Measurements from ENCODE around the gene ZNRF2. TPM values are rescaled to one million over a fixed set of nuclear protein-coding genes. Genes with fewer than 3 reads are reported as not detected.
"Not testable (repeated sequence)": the region's sequence is repeated elsewhere in the genome, so short reads cannot be mapped to it uniquely, and the experiment has no call there.

The ZNRF2 gene
- total RNA-seq, 1 donor from 2014 or later = 37.7 TPM

- H3K36me3 ChIP-seq; H3K27me3 Mint-ChIP-seq (ENCODE audit: insufficient read depth, low read depth); H3K27me3 ChIP-seq; H3K4me2 ChIP-seq; H2AFZ ChIP-seq (replicated peaks); H3K36me3 Mint-ChIP-seq; H3K9me3 Mint-ChIP-seq; H3K4me3 ChIP-seq; H3K27ac Mint-ChIP-seq; H3F3A ChIP-seq (ENCODE audit: low read depth); H3K4me3 Mint-ChIP-seq; H3K27ac ChIP-seq; H3K9me3 ChIP-seq (ENCODE audit: low read depth); DNase-seq (ENCODE audit: low spot score); H3K9ac ChIP-seq: not testable (repeated sequence)
- peaks cover 98% of the 10 kb centered on the region for H3K79me2 ChIP-seq (ENCODE audit: low read depth)
- peaks cover 32% of the 10 kb centered on the region for H3K4me1 ChIP-seq
- H4K20me1 ChIP-seq (ENCODE audit: low read depth) = peaks cover 87% of the 10 kb centered on the region
- peaks cover 25% of the 10 kb centered on the region for H3K4me1 Mint-ChIP-seq
These were observed 5.9 kb downstream of the ZNRF2 start for GRCh38 chr7:30290317-30290716.

DNA sequence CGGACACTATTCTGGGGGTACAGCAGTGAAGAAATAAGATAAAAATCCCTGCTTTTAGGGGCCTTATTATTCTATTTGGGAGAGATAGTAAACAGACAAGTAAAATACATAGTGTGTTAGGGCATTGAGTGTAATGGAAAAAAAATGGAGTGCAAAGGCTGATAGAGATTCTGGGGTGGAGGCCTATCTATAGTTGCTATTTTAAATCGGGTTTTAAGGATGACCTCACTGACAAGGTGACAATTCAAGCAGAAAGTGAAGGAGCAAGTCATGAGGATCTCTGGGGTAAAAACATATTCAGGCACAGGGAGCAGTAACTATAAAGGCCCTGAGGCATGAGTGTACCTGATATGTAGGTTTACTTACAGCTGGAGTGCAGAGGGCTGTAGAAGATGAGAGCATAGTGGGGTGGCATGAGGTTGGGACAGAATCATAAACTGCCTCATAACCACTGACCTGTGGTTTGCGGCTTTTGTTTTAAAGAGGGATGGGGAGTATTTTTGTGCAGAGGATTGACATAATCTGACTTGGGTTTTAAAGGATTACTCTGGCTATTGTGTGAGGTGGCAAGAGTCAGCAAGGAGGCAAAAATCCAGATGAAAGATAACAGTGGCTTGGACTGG lies 8.1 kb downstream of the ZNRF2 start:
- H3K36me3 Mint-ChIP-seq; H2AFZ ChIP-seq (replicated peaks); H3K4me3 ChIP-seq; H3F3A ChIP-seq (ENCODE audit: low read depth); H3K4me3 Mint-ChIP-seq; H3K27me3 Mint-ChIP-seq (ENCODE audit: insufficient read depth, low read depth); H3K9me3 Mint-ChIP-seq; H3K27ac Mint-ChIP-seq; H3K27ac ChIP-seq; H3K4me2 ChIP-seq; H3K9ac ChIP-seq; H3K36me3 ChIP-seq; H3K27me3 ChIP-seq; H3K9me3 ChIP-seq (ENCODE audit: low read depth); DNase-seq (ENCODE audit: low spot score): not testable (repeated sequence)
- H4K20me1 ChIP-seq (ENCODE audit: low read depth) = peaks cover 75% of the 10 kb centered on the region
- H3K4me1 ChIP-seq = peaks cover 25% of the 10 kb centered on the region
- peaks cover 100% of the 10 kb centered on the region for H3K79me2 ChIP-seq (ENCODE audit: low read depth)
- H3K4me1 Mint-ChIP-seq = peaks cover 17% of the 10 kb centered on the region

GRCh38 chr7:30296304-30296703 lies 11.9 kb downstream of the ZNRF2 start:
- H3K9me3 ChIP-seq (ENCODE audit: low read depth); DNase-seq (ENCODE audit: low spot score); H3K4me1 ChIP-seq; H3K36me3 Mint-ChIP-seq; H3K4me2 ChIP-seq; H3K4me3 Mint-ChIP-seq; H3K27me3 ChIP-seq; H3F3A ChIP-seq (ENCODE audit: low read depth); H2AFZ ChIP-seq (replicated peaks); H3K27ac ChIP-seq; H3K27ac Mint-ChIP-seq; H3K27me3 Mint-ChIP-seq (ENCODE audit: insufficient read depth, low read depth); H3K9ac ChIP-seq; H3K9me3 Mint-ChIP-seq; H3K36me3 ChIP-seq; H3K4me3 ChIP-seq: not testable (repeated sequence)
- Histone ChIP-seq H3K79me2 (ENCODE audit: low read depth) (peaks cover 100% of the 10 kb centered on the region), H4K20me1 (ENCODE audit: low read depth) (peaks cover 39% of the 10 kb centered on the region)
- peaks cover 10% of the 10 kb centered on the region for H3K4me1 Mint-ChIP-seq

DNA sequence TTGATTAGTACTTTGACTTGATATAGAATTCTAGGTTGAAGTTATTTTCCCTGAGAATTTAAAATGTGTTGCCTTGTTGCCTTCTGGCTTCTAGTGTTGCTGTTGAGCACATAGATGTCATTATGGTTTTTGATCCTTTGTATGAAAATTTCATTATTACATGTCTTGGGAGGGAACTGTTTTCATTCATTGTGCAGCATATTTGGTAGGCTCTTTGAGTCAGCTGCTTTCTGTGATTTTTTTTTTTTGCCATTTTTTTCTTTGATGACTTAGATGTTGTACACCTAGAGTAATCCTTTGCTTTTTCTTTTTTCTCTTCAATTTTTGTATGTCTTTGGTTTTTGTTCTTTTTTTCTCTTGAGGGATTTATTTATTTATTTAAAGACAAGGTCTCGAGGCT lies 13.1 kb downstream of the ZNRF2 start:
- Histone ChIP-seq H3K79me2 (ENCODE audit: low read depth) (peaks cover 100% of the 10 kb centered on the region), H4K20me1 (ENCODE audit: low read depth) (peaks cover 32% of the 10 kb centered on the region)
- H3F3A ChIP-seq (ENCODE audit: low read depth); H3K36me3 Mint-ChIP-seq; H3K9me3 ChIP-seq (ENCODE audit: low read depth); H3K4me3 ChIP-seq; H3K4me2 ChIP-seq; H3K36me3 ChIP-seq; H3K9me3 Mint-ChIP-seq; H3K27me3 Mint-ChIP-seq (ENCODE audit: insufficient read depth, low read depth); H3K4me1 ChIP-seq; H3K4me1 Mint-ChIP-seq; H3K27ac Mint-ChIP-seq; H3K9ac ChIP-seq; H3K27me3 ChIP-seq; DNase-seq (ENCODE audit: low spot score); H2AFZ ChIP-seq (replicated peaks); H3K4me3 Mint-ChIP-seq; H3K27ac ChIP-seq: not testable (repeated sequence)

GRCh38 chr7:30298409-30298808 lies 14.0 kb downstream of the ZNRF2 start:
- H3F3A ChIP-seq (ENCODE audit: low read depth); H3K27ac ChIP-seq; H3K9me3 ChIP-seq (ENCODE audit: low read depth); H3K27ac Mint-ChIP-seq; H3K4me1 ChIP-seq; H3K27me3 Mint-ChIP-seq (ENCODE audit: insufficient read depth, low read depth); H3K4me1 Mint-ChIP-seq; H3K36me3 ChIP-seq; H2AFZ ChIP-seq (replicated peaks); H3K4me3 ChIP-seq; H3K9me3 Mint-ChIP-seq; H3K27me3 ChIP-seq; H3K9ac ChIP-seq; H3K36me3 Mint-ChIP-seq; H3K4me3 Mint-ChIP-seq; DNase-seq (ENCODE audit: low spot score); H3K4me2 ChIP-seq: not testable (repeated sequence)
- peaks cover 100% of the 10 kb centered on the region for H3K79me2 ChIP-seq (ENCODE audit: low read depth)
- peaks cover 30% of the 10 kb centered on the region for H4K20me1 ChIP-seq (ENCODE audit: low read depth)

DNA sequence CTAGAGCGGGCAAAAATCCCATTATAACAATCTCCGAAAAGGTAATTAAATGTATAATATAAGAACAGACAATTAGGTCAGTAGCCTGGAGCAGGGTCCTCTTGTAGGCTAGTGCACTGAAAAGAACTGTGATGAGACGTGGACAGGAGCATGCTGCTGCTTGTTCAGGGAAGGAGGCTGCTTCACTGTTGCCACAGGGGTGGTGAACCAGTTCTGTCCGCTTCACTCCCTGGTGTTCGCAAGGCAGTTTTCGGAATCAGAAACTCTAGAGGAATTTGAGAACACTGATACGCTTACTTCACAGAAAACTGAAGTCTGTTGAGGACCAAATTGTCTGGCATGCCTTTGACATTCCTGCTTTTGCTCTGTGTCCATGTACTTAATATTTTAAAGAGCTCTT lies 17.4 kb downstream of the ZNRF2 start:
- peaks cover 38% of the 10 kb centered on the region for H4K20me1 ChIP-seq (ENCODE audit: low read depth)
- H2AFZ ChIP-seq (replicated peaks) = no peak overlapping the region
- H3K27ac ChIP-seq = no peak overlapping the region
- H3K9me3 ChIP-seq (ENCODE audit: low read depth) = no peaks in the 10 kb centered on the region
- H3K4me1 Mint-ChIP-seq = peaks cover 3% of the 10 kb centered on the region
- H3K4me3 Mint-ChIP-seq = no peak overlapping the region
- H3K9ac ChIP-seq = no peak overlapping the region
- DNase-seq (ENCODE audit: low spot score) = peak; percentile 50
- no peak for TF ChIP-seq EZH2 (IDR thresholded peaks at IDR 0.05)
- no peak for TF ChIP-seq CTCF (IDR thresholded peaks at IDR 0.05)
- no peak for TF ChIP-seq EZH2phosphoT487 (IDR thresholded peaks at IDR 0.05)
- no peaks in the 10 kb centered on the region for H3F3A ChIP-seq (ENCODE audit: low read depth)
- H3K4me1 ChIP-seq = peaks cover 16% of the 10 kb centered on the region
- no peaks in the 10 kb centered on the region for H3K36me3 ChIP-seq
- H3K27me3 Mint-ChIP-seq (ENCODE audit: insufficient read depth, low read depth) = no peaks in the 10 kb centered on the region
- H3K79me2 ChIP-seq (ENCODE audit: low read depth) = peaks cover 100% of the 10 kb centered on the region
- H3K27me3 ChIP-seq = no peaks in the 10 kb centered on the region
- no peak overlapping the region for H3K4me3 ChIP-seq
- no peaks in the 10 kb centered on the region for H3K9me3 Mint-ChIP-seq
- H3K27ac Mint-ChIP-seq = no peak overlapping the region
- H3K36me3 Mint-ChIP-seq = no peaks in the 10 kb centered on the region
- no peak overlapping the region for H3K4me2 ChIP-seq

All from neural progenitor cell (in vitro differentiated cells).